Measurements from ENCODE around the gene EIF1. TPM values are rescaled to one million over a fixed set of nuclear protein-coding genes. Genes with fewer than 3 reads are reported as not detected.
"Not testable (repeated sequence)": the region's sequence is repeated elsewhere in the genome, so short reads cannot be mapped to it uniquely, and the experiment has no call there.

Gene EIF1
- total RNA-seq, 2 donors from 2014 or later = 596 to 603 TPM

- intact Hi-C loops (cut with DNase I, micrococcal nuclease) = loop anchor here in 1 of 2 donors (5.0 to 10.0 kb wide), 3 partner anchors 762 to 1042 kb away; no protein-coding TSS in a partner anchor
- peak; percentile 78 to 91 for DNase-seq
- ATAC-seq = peak; percentile 68
Observed at GRCh38 chr17:41666708-41667279, 21.9 kb upstream of the EIF1 start.

DNA sequence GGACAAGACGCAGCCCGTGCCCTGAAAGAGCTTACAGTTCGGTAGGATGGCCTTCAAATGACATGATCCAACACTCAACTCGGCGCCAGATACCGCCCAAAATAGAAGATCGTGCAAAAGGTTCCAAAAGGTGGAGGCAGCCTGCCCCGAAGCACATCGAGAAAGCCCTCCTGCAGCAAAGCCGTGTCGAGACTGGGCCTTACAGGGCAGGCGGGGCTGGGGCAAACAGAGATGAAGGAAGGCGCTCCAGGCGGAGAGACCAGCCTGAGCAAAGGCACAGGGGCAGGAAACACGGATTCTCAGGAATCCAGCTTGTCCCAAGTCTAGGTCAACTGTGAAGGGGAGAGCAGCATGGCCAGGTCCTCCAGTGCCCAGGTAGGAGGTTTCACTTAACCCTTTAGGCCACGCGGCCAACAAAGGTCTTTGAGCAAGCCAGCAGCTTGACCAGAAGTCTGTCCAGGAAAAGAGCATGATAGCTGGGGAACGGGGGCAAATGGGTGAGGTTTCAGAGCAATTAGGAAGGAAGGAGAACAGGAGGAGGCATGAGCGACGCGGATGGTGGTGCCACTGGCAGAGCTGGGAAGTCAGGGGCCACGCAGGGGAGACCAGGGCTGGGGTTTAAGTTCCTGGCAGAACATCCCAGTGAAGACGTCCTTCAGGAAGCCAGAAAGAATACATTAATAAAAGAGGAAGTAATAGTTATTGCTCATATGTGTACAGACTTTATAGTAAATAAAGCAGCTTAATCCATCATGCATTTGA, 21.2 kb upstream of the EIF1 start:
- intact Hi-C loops (cut with DNase I, micrococcal nuclease) = loop anchor here in 1 of 2 donors (5.0 to 10.0 kb wide), 3 partner anchors 763 to 1043 kb away; no protein-coding TSS in a partner anchor
- DNase-seq (no peak), ATAC-seq (no peak)

- intact Hi-C loops (cut with DNase I, micrococcal nuclease) = no loop called here
- no peak for ATAC-seq
- no peak for DNase-seq
Observed at GRCh38 chr17:41672153-41672552, 16.5 kb upstream of the EIF1 start.

DNA sequence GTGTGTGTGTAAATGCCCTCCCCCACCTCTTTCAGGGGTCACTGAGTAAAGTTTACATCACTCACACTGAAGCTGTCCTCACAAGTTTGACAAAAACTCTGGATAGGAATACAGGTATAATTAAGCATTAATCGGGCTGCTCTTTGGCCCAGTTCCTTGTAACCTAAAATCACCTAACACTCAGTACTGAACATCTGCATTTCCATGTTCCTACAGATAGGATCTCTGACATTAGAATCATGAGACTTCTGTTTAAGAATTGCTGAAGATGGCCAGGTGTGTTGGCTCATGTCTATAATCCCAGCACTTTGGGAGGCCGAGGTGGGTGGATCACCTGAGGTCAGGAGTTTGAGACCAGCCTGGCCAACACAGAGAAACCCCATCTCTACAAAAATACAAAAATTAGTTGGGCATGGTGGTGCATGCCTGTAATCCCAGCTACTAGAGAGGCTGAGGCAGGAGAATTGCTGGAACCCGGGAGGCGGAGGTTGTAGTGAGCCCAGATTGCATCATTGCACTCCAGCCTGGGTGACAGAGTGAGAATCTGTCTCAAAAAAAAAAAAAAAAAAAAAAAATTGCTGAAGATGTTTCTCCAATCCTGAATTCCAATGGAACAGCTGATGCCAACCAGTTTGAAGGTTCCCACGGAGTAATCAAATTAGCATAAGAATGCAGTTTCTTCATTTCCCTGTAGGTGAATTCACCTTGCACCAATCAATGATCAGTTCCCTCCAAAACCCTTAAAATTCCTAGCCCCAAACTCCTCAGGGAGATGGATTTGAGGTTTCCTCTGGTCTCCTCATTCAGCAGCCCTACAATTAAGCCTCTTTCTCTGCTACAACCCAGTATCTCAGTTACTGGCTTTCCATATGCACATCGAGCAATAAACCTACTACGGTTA, 13.3 kb upstream of the EIF1 start:
- DNase-seq; ATAC-seq; intact Hi-C loops (cut with DNase I, micrococcal nuclease): not testable (repeated sequence)

GRCh38 chr17:41676058-41676419, 12.6 kb upstream of the EIF1 start:
- DNase-seq (no peak), ATAC-seq (no peak)
- intact Hi-C loops (cut with DNase I, micrococcal nuclease) = no loop called here

- intact Hi-C loops (cut with DNase I, micrococcal nuclease) = no loop called here
- ATAC-seq (peak; percentile 52), DNase-seq (no peak)
Observed at GRCh38 chr17:41678411-41678906, 10.2 kb upstream of the EIF1 start.

GRCh38 chr17:41678907-41679739, 9.6 kb upstream of the EIF1 start:
- DNase-seq (no peak), ATAC-seq (peak; percentile 66)

DNA sequence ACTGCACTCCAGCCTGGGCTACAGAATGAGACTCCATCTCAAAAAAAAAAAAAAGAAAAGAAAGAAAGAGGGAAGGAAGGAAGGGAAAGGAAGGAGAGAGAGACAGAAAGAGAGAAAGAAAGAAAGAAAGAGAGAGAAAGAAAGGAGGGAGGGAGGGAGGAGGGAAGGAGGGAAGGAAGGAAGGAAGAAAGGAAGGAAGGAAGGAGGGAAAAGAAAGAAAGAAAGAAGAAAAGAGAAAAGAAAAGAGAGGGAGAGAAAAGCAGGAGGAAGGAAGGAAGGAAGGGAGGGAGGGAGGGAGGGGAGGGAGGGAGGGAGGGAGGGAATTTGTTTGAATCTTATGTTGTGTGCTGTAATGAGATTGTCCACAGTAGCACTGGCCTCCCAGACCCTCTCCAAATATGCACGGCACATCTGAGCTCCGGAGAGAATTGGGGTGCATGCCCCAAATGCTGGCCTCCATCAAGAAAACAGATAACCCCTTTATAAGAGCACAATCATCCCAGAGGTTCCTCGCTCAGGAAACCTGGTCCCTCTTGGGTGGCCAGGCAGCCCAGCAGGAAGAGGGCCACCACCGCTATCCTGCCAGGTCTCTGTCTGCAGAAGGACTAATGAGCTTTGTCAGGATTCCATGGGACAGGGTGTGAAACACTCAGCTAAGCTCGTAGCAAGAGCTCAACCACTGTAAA, 8.8 kb upstream of the EIF1 start:
- no peak for DNase-seq
- intact Hi-C loops (cut with DNase I, micrococcal nuclease) = no loop called here
- ATAC-seq = no peak

More at GRCh38 chr17:41678907-41679739, 9.6 kb upstream of the EIF1 start:
- intact Hi-C loops (cut with DNase I, micrococcal nuclease) = no loop called here

GRCh38 chr17:41680426-41681040, 8.2 kb upstream of the EIF1 start:
- no peak for ATAC-seq
- intact Hi-C loops (cut with DNase I, micrococcal nuclease) = no loop called here
- no peak for DNase-seq

- no peak for DNase-seq
- ATAC-seq = no peak
- intact Hi-C loops (cut with DNase I, micrococcal nuclease) = no loop called here
Observed at GRCh38 chr17:41681776-41682175, 6.9 kb upstream of the EIF1 start.

DNA sequence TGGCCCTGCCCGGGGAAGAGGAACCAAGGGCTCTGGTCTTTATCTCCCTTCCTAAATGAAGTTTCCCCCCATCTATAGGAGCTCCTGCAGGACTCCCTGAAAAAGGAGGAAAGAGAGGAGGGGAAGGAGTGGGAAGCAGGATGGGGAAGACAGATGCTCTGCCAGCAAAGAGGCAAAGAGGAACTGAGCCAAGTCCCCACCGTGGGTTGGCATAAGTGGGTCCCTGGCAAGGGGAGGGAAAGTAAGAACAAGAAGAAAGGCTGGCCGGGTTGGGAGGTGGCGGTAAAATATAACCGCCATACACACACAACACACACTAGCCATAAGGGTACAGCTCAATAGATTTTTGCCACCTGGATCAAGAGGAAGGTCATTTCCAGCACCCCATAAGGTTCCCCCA, 6.1 kb upstream of the EIF1 start:
- no peak for DNase-seq
- no peak for ATAC-seq
- intact Hi-C loops (cut with DNase I, micrococcal nuclease) = no loop called here

DNA sequence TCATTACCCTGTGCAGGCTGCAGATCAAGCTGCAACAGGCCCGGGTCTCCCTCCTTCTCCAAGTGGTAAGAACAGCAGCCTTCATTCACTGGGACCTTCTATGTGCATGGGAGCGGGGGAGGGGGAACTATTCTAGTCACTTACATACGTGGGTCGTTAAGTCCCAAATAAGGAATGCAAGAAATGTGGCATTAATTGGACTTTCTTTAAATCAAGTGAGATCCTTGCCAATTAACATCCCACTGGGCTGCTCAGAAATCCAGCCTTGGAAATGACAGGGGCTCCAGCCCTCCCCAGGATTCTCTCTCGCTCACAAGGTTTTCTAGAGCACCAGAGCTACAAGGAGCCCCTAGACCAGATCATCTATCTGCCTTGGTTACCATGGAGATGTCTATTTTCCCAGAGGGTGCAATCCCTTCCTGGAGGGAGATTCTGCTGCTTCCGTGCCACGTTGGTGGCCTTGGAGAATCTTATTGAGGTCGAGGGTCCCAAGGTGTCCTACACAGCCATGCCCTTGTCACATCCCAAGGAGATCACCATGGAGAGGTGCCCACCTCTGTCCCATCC, 5.2 kb upstream of the EIF1 start:
- intact Hi-C loops (cut with DNase I, micrococcal nuclease) = no loop called here
- DNase-seq (no peak), ATAC-seq (no peak)

GRCh38 chr17:41684035-41684434, 4.7 kb upstream of the EIF1 start:
- DNase-seq (no peak), ATAC-seq (no peak)
- intact Hi-C loops (cut with DNase I, micrococcal nuclease) = no loop called here

DNA sequence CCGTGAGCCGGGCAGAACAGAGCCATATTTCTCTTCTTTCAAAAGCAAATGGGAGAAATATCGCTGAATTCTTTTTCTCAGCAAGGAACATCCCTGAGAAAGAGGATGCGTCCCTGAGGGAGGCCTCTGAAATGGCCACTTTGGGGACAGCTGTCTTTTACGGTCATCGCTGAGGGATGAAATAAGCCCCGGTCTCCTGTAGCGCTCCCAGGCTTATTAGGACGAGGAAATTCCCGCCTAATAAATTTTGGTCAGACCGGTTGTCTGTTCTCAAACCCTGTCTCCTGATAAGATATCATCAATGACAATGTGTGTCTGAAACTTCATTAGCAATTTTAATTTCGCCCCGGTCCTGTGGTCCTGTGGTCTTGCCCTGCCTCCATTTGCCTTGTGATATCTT, 2.9 kb upstream of the EIF1 start:
- ATAC-seq; DNase-seq; intact Hi-C loops (cut with DNase I, micrococcal nuclease): not testable (repeated sequence)

GRCh38 chr17:41686281-41686680, 2.4 kb upstream of the EIF1 start:
- no peak for DNase-seq
- no peak for ATAC-seq
- intact Hi-C loops (cut with DNase I, micrococcal nuclease) = no loop called here

- ATAC-seq (no peak), DNase-seq (peak; percentile 73 to 74)
- intact Hi-C loops (cut with DNase I, micrococcal nuclease) = no loop called here
Observed at GRCh38 chr17:41687828-41688640, 651 bp upstream of the EIF1 start.
